WTC11 (cell line): ENCODE results near the gene SRSF6.

ENCODE experiments used
- ETV6 ChIP-seq: sonication (generic); formaldehyde crosslinking; IDR thresholded peaks from 2 replicates; pipeline ENCODE4 v1.8.1; 2022; ENCODE audit warnings: mild to moderate bottlenecking, missing genetic modification reagents
- KAT7 ChIP-seq: sonication (generic); formaldehyde crosslinking; IDR thresholded peaks from 2 replicates; pipeline ENCODE4 v1.8.1; 2023; ENCODE audit warnings: missing genetic modification reagents, mild to moderate bottlenecking, borderline replicate concordance
- TCF7 ChIP-seq: sonication (generic); formaldehyde crosslinking; IDR thresholded peaks from 2 replicates; pipeline ENCODE4 v1.8.0; 2022; ENCODE audit warnings: mild to moderate bottlenecking, low read depth, missing genetic modification reagents, moderate library complexity
- TEAD1 ChIP-seq: sonication (generic); formaldehyde crosslinking; IDR thresholded peaks from 2 replicates; pipeline ENCODE4 v1.8.0; 2022; ENCODE audit warnings: mild to moderate bottlenecking, missing genetic modification reagents
- ZNF396 ChIP-seq: fragments of 250-450 bp; sonication (Bioruptor Pico); IDR thresholded peaks from 2 replicates; pipeline ENCODE4 v1.8.0; 2021; ENCODE audit warnings: mild to moderate bottlenecking, moderate library complexity, borderline replicate concordance
- TF ChIP-seq, protein P1 (sequence below): fragments of 200-600 bp; IDR thresholded peaks from 2 replicates; pipeline ENCODE4 v1.8.0; 2022; ENCODE audit warnings: antibody characterized with exemption
- TF ChIP-seq, protein P2 (sequence below): sonication (generic); formaldehyde crosslinking; IDR thresholded peaks from 2 replicates; pipeline ENCODE4 v1.8.0; 2022; ENCODE audit warnings: mild to moderate bottlenecking, missing genetic modification reagents
- TF ChIP-seq, protein P3 (sequence below): sonication (generic); formaldehyde crosslinking; IDR thresholded peaks from 2 replicates; pipeline ENCODE4 v1.8.1; 2022; ENCODE audit warnings: low read depth, mild to moderate bottlenecking, moderate library complexity, missing genetic modification reagents, borderline replicate concordance

DNA sequence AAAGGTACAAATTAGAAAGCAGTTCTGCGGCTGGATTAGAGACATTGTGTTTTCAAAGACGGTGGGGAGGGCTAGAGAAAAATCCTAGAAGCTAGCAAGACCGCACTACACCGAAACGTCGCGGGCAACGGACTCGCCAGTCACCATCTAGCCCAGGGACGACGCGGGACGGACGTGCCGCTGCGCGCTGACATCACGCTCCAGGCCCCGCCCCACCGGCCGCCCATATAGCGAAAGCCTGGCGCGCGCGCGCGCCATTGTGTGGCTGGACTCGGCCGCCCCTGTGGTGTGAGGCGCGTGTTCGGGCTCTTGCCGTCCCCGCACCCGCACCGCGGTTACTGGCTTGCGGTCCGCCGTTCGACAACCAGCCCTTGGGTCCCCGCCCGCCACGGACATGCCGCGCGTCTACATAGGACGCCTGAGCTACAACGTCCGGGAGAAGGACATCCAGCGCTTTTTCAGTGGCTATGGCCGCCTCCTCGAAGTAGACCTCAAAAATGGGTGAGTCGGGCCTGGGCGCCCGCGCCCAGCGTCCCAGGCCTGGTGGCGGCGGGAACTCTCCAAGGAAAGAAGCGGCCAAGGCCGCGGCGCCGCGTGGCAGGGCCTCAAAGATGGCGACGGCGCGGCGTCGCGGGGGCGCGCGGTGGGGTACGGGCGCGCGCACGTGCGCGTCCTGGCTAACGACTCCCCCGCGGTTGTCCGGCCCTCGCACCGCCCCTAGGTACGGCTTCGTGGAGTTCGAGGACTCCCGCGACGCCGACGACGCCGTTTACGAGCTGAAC is at the start of gene SRSF6:
- peak; percentile 84; the same call in 1 of the 2 replicates for TF ChIP-seq TEAD1
- TF ChIP-seq, protein P1, sequence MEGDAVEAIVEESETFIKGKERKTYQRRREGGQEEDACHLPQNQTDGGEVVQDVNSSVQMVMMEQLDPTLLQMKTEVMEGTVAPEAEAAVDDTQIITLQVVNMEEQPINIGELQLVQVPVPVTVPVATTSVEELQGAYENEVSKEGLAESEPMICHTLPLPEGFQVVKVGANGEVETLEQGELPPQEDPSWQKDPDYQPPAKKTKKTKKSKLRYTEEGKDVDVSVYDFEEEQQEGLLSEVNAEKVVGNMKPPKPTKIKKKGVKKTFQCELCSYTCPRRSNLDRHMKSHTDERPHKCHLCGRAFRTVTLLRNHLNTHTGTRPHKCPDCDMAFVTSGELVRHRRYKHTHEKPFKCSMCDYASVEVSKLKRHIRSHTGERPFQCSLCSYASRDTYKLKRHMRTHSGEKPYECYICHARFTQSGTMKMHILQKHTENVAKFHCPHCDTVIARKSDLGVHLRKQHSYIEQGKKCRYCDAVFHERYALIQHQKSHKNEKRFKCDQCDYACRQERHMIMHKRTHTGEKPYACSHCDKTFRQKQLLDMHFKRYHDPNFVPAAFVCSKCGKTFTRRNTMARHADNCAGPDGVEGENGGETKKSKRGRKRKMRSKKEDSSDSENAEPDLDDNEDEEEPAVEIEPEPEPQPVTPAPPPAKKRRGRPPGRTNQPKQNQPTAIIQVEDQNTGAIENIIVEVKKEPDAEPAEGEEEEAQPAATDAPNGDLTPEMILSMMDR = no peak
- TF ChIP-seq ETV6 = 0 out of 2 replicates have a peak, but pooled peaks have one; percentile 70
- TF ChIP-seq, protein P2, sequence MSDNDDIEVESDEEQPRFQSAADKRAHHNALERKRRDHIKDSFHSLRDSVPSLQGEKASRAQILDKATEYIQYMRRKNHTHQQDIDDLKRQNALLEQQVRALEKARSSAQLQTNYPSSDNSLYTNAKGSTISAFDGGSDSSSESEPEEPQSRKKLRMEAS = peak; percentile 94
- no peak for TF ChIP-seq ZNF396 (CRISPR knock-in tag)
- peak; percentile 29; the same call in 1 of the 2 replicates for TF ChIP-seq KAT7 (CRISPR knock-in tag)
- no peak for TF ChIP-seq TCF7
- TF ChIP-seq, protein P3, sequence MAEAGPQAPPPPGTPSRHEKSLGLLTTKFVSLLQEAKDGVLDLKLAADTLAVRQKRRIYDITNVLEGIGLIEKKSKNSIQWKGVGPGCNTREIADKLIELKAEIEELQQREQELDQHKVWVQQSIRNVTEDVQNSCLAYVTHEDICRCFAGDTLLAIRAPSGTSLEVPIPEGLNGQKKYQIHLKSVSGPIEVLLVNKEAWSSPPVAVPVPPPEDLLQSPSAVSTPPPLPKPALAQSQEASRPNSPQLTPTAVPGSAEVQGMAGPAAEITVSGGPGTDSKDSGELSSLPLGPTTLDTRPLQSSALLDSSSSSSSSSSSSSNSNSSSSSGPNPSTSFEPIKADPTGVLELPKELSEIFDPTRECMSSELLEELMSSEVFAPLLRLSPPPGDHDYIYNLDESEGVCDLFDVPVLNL = peak; percentile 79; the same call in 1 of the 2 replicates
